ENCODE results near the gene WFS1. TPM values are rescaled to one million over a fixed set of nuclear protein-coding genes. Genes with fewer than 3 reads are reported as not detected.

Gene WFS1
- total RNA-seq, 1 experiment from 2014 or later = 21.0 TPM

DNA sequence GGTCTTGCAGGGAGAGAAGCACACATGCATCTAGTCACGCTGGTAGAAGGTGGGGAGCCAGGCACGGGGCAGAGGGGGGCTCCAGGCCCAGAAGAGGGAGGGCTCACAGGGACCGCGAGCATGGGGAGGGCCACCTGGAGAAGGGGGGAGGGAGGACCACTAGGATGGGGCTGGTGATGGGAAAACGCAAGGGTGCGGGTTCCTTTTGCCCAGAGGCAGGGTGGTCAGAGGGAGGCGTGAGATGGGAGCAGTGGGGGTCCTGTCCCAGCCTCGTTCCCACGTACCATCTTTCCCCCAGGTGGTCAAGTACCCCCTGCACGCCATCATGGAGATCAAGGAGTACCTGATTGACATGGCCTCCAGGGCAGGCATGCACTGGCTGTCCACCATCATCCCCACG lies 30.7 kb downstream of the WFS1 start:
- no peaks in the 10 kb centered on the region for H3K9me3 ChIP-seq (replicated peaks)
- no peaks in the 10 kb centered on the region for H3K4me1 ChIP-seq (replicated peaks)
- no peaks in the 10 kb centered on the region for H3K36me3 ChIP-seq
- no peak for DNase-seq (ENCODE audit: low read depth in 1 of 2, low spot score in 2 of 2)
- H3K4me3 ChIP-seq = no peak overlapping the region
- no peak overlapping the region for H3K27ac ChIP-seq
- H3K27me3 ChIP-seq (replicated peaks) = no peaks in the 10 kb centered on the region

DNA sequence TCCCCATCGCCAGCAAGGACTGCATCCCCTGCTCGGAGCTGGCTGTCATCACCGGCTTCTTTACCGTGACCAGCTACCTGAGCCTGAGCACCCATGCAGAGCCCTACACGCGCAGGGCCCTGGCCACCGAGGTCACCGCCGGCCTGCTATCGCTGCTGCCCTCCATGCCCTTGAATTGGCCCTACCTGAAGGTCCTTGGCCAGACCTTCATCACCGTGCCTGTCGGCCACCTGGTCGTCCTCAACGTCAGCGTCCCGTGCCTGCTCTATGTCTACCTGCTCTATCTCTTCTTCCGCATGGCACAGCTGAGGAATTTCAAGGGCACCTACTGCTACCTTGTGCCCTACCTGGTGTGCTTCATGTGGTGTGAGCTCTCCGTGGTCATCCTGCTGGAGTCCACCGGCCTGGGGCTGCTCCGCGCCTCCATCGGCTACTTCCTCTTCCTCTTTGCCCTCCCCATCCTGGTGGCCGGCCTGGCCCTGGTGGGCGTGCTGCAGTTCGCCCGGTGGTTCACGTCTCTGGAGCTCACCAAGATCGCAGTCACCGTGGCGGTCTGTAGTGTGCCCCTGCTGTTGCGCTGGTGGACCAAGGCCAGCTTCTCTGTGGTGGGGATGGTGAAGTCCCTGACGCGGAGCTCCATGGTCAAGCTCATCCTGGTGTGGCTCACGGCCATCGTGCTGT lies 31.5 kb downstream of the WFS1 start:
- H3K36me3 ChIP-seq = no peaks in the 10 kb centered on the region
- DNase-seq (ENCODE audit: low read depth in 1 of 2, low spot score in 2 of 2) = no peak
- H3K27me3 ChIP-seq (replicated peaks) = no peaks in the 10 kb centered on the region
- no peaks in the 10 kb centered on the region for H3K9me3 ChIP-seq (replicated peaks)
- no peaks in the 10 kb centered on the region for H3K4me1 ChIP-seq (replicated peaks)
- no peak overlapping the region for H3K4me3 ChIP-seq
- no peak overlapping the region for H3K27ac ChIP-seq

DNA sequence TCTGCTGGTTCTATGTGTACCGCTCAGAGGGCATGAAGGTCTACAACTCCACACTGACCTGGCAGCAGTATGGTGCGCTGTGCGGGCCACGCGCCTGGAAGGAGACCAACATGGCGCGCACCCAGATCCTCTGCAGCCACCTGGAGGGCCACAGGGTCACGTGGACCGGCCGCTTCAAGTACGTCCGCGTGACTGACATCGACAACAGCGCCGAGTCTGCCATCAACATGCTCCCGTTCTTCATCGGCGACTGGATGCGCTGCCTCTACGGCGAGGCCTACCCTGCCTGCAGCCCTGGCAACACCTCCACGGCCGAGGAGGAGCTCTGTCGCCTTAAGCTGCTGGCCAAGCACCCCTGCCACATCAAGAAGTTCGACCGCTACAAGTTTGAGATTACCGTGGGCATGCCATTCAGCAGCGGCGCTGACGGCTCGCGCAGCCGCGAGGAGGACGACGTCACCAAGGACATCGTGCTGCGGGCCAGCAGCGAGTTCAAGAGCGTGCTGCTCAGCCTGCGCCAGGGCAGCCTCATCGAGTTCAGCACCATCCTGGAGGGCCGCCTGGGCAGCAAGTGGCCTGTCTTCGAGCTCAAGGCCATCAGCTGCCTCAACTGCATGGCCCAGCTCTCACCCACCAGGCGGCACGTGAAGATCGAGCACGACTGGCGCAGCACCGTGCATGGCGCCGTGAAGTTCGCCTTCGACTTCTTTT lies 32.2 kb downstream of the WFS1 start:
- H3K36me3 ChIP-seq = no peaks in the 10 kb centered on the region
- no peak overlapping the region for H3K4me3 ChIP-seq
- no peak overlapping the region for H3K27ac ChIP-seq
- no peaks in the 10 kb centered on the region for H3K27me3 ChIP-seq (replicated peaks)
- no peak for DNase-seq (ENCODE audit: low read depth in 1 of 2, low spot score in 2 of 2)
- H3K4me1 ChIP-seq (replicated peaks) = no peaks in the 10 kb centered on the region
- no peaks in the 10 kb centered on the region for H3K9me3 ChIP-seq (replicated peaks)

DNA sequence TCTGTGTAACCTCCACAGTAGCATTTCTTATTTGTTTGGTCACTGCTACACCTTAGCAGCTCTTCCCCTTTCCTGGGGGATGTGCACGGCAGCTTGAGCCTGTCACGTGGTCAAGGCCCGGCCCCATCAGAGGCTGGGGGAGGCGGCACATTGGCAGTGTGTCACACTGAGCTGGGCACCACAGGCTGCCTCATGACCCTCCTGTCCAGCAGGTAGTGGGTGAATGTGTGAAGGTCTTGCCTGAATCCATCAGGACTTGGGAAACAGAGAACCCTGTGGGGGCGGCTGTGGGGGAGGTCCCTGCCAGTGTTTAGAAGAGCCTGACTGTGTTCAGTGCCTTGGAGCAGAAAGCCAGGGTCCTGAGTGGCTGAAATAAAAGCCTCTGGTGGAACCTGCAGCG lies 33.2 kb downstream of the WFS1 start:
- H3K27me3 ChIP-seq (replicated peaks) = no peaks in the 10 kb centered on the region
- H3K4me3 ChIP-seq = no peak overlapping the region
- H3K9me3 ChIP-seq (replicated peaks) = no peaks in the 10 kb centered on the region
- no peak for DNase-seq (ENCODE audit: low read depth in 1 of 2, low spot score in 2 of 2)
- H3K27ac ChIP-seq = no peak overlapping the region
- no peaks in the 10 kb centered on the region for H3K36me3 ChIP-seq
- no peaks in the 10 kb centered on the region for H3K4me1 ChIP-seq (replicated peaks)

DNA sequence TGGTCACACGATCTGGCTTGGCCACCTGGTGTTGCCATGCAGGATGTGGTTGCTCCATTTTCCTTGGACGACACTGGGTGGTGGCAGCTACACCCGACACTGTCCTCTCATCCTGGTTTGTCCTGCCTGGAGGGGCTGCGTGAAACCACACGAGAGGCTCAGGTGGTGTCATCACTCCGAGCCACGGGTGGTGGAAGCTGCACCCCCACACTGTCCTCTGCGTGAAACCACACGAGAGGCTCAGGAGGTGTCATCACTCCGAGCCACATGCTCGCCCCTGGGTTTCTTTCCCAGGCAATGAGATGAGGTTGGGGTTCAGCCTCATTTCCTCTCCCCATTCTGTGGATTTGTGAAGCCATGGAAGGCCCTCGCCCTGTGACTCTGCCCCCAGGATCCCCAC lies 34.3 kb downstream of the WFS1 start:
- Histone ChIP-seq H3K27ac (no peak overlapping the region), H3K4me1 (replicated peaks) (no peaks in the 10 kb centered on the region), H3K4me3 (no peak overlapping the region), H3K27me3 (replicated peaks) (no peaks in the 10 kb centered on the region; the same call in 1 of the 2 replicates), H3K36me3 (no peaks in the 10 kb centered on the region), H3K9me3 (replicated peaks) (no peaks in the 10 kb centered on the region)
- no peak for DNase-seq (ENCODE audit: low read depth in 1 of 2, low spot score in 2 of 2)

DNA sequence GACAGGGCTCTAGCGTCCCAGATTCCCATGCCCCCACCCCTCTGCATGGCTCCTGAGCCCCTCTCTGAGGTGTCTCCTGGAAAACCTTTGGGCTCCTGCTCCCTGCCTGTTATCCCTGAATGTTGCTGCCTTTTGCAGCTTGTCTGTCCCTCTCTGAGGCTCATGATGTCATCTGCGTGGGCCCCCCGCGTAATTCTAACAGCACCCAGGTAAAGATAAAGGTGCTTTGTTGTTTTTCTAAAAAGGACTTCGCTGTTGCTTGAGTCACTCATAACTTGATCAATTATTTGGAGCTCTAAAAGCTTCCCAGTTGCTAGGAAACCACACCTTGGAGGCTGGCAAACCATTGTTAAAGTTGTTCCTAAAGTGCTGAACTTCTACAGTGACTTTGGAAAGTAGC lies 36.6 kb downstream of the WFS1 start:
- Histone ChIP-seq H3K36me3 (no peaks in the 10 kb centered on the region), H3K4me1 (replicated peaks) (no peaks in the 10 kb centered on the region), H3K4me3 (no peak overlapping the region), H3K27me3 (replicated peaks) (no peaks in the 10 kb centered on the region; the same call in 1 of the 2 replicates), H3K27ac (no peak overlapping the region), H3K9me3 (replicated peaks) (no peaks in the 10 kb centered on the region)
- DNase-seq (ENCODE audit: low read depth in 1 of 2, low spot score in 2 of 2) = no peak

DNA sequence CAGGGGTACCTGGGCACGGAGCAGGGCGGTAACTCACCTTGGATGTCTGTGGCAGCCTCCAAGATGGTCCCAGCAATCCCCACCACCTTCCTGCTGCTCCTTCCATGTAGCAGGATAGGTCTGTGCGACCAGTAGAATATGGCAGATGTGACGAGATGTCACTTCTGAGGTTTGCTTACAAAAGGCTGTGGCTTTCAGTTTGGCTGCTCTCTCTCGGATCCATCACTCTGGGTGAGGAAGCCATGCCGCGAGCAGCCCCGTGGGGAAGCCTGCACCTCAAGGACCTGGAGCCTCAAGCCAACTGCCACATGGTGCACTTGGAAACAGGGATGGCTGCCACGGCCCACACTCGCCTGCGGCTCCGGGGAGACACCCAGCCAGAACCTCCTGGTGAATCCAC lies 37.6 kb downstream of the WFS1 start:
- Histone ChIP-seq H3K27me3 (replicated peaks) (no peaks in the 10 kb centered on the region; the same call in 1 of the 2 replicates), H3K27ac (no peak overlapping the region), H3K4me3 (no peak overlapping the region), H3K36me3 (no peaks in the 10 kb centered on the region), H3K4me1 (replicated peaks) (no peaks in the 10 kb centered on the region), H3K9me3 (replicated peaks) (no peaks in the 10 kb centered on the region)
- DNase-seq (ENCODE audit: low read depth in 1 of 2, low spot score in 2 of 2) = no peak

DNA sequence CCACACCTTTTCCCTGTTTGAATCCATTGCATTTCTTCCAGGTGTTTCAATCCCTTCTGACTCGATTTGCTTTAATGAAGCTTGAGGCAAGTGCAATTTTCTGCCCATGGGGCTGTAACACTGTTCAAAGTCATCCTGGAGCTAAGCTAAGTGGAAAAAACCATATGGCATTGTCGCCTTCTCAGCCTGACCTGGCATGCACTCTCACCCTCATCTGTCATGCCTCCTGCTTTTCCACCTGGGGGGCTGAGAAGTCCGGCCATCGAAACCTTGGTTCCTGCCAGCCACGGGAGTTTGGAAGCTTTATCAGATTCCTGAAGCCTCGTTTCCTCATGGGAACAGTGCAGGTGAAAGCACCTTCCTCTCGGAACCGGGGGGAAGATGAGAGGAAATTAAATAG lies 38.2 kb downstream of the WFS1 start:
- DNase-seq (ENCODE audit: low read depth in 1 of 2, low spot score in 2 of 2) = no peak
- Histone ChIP-seq H3K27ac (no peak overlapping the region), H3K9me3 (replicated peaks) (no peaks in the 10 kb centered on the region), H3K4me3 (no peak overlapping the region), H3K36me3 (no peaks in the 10 kb centered on the region), H3K4me1 (replicated peaks) (no peaks in the 10 kb centered on the region), H3K27me3 (replicated peaks) (no peaks in the 10 kb centered on the region; the same call in 1 of the 2 replicates)

DNA sequence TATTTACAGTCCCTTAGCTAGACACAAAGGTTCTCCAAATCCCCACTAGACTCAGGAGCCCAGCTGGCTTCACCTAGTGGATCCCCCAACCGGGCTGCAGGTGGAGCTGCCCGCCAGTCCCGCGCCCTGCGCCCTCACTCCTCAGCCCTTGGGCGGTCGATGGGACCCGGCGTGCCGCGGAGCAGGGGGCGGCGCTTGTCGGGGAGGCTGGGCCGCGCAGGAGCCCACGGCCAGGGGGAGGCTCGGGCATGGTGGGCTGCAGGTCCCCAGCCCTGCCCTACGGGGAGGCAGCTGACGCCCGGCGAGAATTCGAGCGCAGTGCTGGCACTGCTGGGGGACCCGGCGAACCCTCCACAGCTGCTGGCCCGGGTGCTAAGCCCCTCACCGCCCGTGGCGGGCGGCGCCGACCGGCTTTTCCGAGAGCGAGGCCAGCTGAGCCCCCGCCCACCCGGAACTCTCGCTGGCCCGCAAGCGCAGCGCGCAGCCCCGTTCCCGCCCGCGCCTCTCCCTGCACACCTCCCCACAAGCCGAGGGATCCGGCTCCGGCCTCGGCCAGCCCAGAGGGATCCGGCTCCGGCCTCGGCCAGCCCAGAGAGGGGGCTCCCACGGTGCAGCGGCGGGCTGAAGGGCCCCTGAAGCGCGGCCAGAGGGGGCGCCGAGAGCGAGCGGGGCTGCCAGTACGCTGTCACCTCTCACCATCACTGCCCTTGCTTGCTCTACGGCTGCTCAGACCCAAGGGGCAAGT lies 39.4 kb downstream of the WFS1 start:
- no peaks in the 10 kb centered on the region for H3K9me3 ChIP-seq (replicated peaks)
- no peaks in the 10 kb centered on the region; the same call in 1 of the 2 replicates for H3K27me3 ChIP-seq (replicated peaks)
- H3K4me3 ChIP-seq = 0 out of 2 replicates have a peak overlapping the region, but pooled peaks have one; percentile 5
- no peak for DNase-seq (ENCODE audit: low read depth in 1 of 2, low spot score in 2 of 2)
- H3K27ac ChIP-seq = no peak overlapping the region
- no peaks in the 10 kb centered on the region for H3K36me3 ChIP-seq
- H3K4me1 ChIP-seq (replicated peaks) = no peaks in the 10 kb centered on the region

DNA sequence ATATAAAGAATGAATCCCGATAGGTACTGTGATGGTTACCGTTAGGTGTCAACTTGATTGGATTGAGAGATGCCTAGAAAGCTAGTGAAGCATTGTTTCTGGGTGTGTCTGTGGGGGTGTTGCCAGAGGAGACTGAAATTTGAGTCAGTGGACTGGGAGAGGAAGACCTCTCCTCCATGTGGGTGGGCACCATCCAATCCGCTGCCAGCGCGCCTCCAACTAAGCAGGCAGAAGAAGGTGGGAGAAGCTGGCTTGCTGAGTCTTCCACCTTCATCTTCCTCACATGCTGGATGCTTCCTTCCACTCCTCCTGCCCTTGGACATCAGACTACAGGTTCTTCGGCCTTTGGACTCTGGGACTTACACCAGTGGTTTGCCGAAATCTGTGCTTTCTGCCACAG lies 40.1 kb downstream of the WFS1 start:
- Histone ChIP-seq H3K9me3 (replicated peaks) (no peaks in the 10 kb centered on the region), H3K4me1 (replicated peaks) (no peaks in the 10 kb centered on the region), H3K36me3 (no peaks in the 10 kb centered on the region), H3K27ac (no peak overlapping the region), H3K27me3 (replicated peaks) (no peaks in the 10 kb centered on the region; the same call in 1 of the 2 replicates), H3K4me3 (no peak overlapping the region)
- DNase-seq (ENCODE audit: low read depth in 1 of 2, low spot score in 2 of 2) = no peak

DNA sequence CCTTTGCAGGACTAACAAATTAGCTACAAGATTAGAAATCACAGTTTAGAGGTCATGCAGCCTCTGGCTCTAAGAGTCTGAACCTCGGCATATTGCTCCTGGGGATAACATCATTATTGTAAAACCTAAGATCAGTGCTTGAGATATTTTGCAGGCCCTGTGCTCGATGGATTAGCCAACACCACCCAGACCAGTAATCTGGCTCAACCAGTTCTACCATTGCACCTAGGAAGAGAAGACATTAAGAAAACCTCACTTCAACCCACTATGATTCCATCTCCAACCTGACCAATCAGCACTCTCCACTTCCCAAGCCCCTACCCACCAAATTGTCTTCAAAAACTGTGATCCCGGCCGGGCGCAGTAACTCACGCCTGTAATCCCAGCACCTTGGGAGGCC lies 43.6 kb downstream of the WFS1 start:
- H3K27ac ChIP-seq = no peak overlapping the region
- DNase-seq (ENCODE audit: low read depth in 1 of 2, low spot score in 2 of 2) = no peak
- no peaks in the 10 kb centered on the region for H3K9me3 ChIP-seq (replicated peaks)

DNA sequence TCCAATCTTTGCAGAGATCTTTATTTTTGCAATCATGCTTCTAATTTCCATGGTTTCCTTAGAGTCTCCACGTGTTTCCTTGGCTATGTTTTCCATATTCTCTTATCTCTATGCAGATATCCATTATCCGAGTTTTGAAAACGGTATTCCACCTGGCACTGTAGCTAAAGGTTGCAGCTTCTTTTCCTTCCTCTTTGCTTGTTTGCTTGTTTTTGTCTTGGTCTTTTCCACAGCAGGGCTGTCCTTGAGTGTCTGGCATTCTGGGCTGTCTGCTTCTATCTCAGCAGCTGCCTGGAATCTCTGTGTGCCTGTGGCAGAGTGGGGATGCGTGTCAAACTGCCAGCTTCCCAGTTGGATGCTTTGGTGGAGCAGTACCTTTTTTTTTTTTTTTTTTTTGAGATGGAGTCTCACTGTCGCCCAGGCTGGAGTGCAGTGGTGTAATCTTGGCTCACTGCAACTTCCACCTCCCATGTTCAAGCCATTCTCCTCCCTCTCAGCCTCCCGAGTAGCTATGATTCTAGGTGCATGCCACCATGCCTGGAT lies 46.9 kb downstream of the WFS1 start:
- H3K36me3 ChIP-seq = no peaks in the 10 kb centered on the region
- DNase-seq (ENCODE audit: low read depth in 1 of 2, low spot score in 2 of 2) = no peak
- no peaks in the 10 kb centered on the region for H3K4me1 ChIP-seq (replicated peaks)
- no peaks in the 10 kb centered on the region for H3K9me3 ChIP-seq (replicated peaks)
- H3K4me3 ChIP-seq = no peak overlapping the region
- H3K27ac ChIP-seq = no peak overlapping the region
- no peaks in the 10 kb centered on the region for H3K27me3 ChIP-seq (replicated peaks)

More for the DNA sequence above, 43.6 kb downstream of the WFS1 start:
- H3K4me1 ChIP-seq (replicated peaks) = no peaks in the 10 kb centered on the region
- no peaks in the 10 kb centered on the region; the same call in 1 of the 2 replicates for H3K27me3 ChIP-seq (replicated peaks)
- no peak overlapping the region for H3K4me3 ChIP-seq
- no peaks in the 10 kb centered on the region for H3K36me3 ChIP-seq

DNA sequence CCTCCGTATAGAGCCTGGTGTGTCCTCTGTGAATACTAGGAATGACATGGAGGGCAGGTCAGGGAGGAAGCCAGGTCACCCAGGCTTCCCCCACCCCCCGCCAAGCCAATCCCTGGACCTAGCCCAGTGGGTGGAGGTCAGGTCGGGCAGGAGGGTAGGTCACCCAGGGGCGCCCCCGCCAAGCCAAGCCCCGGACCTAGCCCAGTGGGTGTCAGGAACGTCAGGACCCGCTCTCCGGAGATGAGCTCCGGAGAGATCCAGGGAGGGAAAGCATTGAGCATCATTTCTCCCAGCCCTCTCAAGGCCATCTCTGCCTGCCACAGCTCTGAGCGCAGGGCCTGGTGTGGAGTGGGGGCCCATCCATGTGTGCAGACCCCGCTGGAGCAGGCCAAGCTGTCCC lies 48.6 kb downstream of the WFS1 start:
- Histone ChIP-seq H3K9me3 (replicated peaks) (no peaks in the 10 kb centered on the region), H3K36me3 (no peaks in the 10 kb centered on the region), H3K27me3 (replicated peaks) (no peaks in the 10 kb centered on the region), H3K4me1 (replicated peaks) (no peaks in the 10 kb centered on the region), H3K4me3 (no peak overlapping the region), H3K27ac (no peak overlapping the region)
- DNase-seq (ENCODE audit: low read depth in 1 of 2, low spot score in 2 of 2) = no peak

All from SJSA1 (cell line).